Esophagus muscularis mucosa (tissue), 3 donors: ENCODE results near the gene PHYKPL.

Experiments
- CTCF ChIP-seq, 3 experiments: fragments of 200-600 bp in 2 of 3; fragments of 450-650 bp in 1 of 3; sonication (generic) in 2 of 3; IDR thresholded peaks; one replicate each; pipeline ENCODE4 v1.5.1; 2017 to 2019; ENCODE audit warnings: antibody characterized with exemption in 3 of 3, mild to moderate bottlenecking in 2 of 3, moderate library complexity in 1 of 3
- EP300 ChIP-seq: sonication (generic); formaldehyde crosslinking; IDR thresholded peaks from one replicate; pipeline ENCODE4 v1.6.1; 2017; ENCODE audit warnings: antibody characterized with exemption

DNA sequence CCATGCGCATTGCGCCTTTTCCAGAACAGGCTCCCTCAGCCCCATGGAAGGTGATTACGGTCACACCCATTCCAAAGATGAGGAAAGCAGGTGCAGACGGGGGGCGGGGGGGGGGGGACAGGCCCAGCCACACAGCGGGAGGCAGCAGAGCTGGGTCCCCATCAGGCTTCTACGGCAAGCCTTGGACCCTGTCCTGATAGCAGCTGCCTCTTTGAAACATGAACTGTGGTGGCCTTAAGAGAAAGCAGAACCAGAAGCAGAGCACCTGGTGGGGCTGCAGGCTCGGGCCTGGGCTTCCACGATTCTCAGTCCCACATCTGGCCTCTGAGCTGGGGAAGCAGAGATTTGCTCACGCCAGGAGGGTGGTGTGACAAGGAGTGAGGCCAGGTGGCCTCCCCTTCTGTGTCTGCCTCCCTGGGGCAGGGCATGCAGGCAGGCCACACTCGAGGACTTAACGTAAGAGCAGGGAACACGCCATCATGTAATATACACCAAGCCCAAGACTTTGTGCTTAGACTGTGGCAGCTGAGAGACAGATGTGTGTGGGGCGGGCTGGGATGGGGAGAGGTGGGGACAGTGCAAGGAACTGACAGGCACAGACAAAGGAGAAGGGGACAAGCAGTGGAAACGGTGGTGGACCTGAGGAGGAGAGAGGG lies 14.2 kb upstream of the PHYKPL start:
- TF ChIP-seq CTCF (IDR thresholded peaks at IDR 0.05), result no peak
- no peak for TF ChIP-seq EP300
